Stimulated activated CD8-positive, alpha-beta memory T cell treated with anti-CD3 and anti-CD28 coated beads, Interleukin-4, amount 100 ng/mL, for 1 hour (primary cell): Measurements from ENCODE around the gene ELOB.

Source experiments
- DNase-seq, 2 donors: peaks; one replicate each; pipeline ENCODE4 v3.0.0-alpha.2; 2020; ENCODE audit warnings: low read depth in 2 of 2, low spot score in 1 of 2

Gene ELOB

GRCh38 chr16:2751577-2752034 lies 25.5 kb downstream of the ELOB start:
- DNase-seq = no peak

- DNase-seq = no peak
Measured at GRCh38 chr16:2749936-2750335, 27.1 kb downstream of the ELOB start.

- DNase-seq = no peak
Measured at GRCh38 chr16:2749476-2749875, 27.6 kb downstream of the ELOB start.

DNA sequence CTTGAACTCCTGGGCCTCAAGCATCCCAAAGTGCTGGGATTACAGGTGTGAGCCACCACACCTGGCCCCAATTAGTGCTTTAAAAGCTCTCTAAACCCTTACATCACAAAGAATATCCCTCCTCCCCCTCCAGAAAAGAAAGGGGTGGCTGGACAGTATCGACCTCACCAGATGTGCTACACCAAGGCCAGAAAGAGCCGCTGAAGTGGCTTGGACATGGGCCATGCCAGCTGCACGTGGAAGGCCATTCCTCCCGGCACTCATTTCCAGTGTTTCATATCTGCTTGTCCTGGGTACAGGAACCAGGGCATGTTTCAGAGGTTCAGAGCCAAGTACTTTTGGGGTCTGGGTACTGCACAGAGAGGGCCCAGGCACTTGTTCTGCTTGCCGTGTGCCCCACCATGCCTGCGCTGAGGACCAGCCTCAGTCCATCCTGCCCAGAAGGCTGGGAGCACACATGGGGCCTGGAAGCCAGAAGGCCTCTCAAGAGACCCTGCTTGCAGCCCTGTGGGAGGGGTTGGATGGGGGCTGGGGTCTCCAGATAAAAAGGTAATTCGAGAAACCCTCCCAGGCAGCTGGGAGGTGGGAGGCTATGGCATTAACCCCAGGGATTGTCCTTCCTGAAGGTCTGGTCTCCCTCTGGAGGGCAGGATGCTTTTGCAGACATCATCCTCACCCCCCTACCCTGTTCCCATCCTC lies 28.2 kb downstream of the ELOB start:
- no peak for DNase-seq

GRCh38 chr16:2745961-2746360 lies 31.1 kb downstream of the ELOB start:
- no peak for DNase-seq

GRCh38 chr16:2745116-2745890 lies 31.8 kb downstream of the ELOB start:
- DNase-seq = no peak

DNA sequence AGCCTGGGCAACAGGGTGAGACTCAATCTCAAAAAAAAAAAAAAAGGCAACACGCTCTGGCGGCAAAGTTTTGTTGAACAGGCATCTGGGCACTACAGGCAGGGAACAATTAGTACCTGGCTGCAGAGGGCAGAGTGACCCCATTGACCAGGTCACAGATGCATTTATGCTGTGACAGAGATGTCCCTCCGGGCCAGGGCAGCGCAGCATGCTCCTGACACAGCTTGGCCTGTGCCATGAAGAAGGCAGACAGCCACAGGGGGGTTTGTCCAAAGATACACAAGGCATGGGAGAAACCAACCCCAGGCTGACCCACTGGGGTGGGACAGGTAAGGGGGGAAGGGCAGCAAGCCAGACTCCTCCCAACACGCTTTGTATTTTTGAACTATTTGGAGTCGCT lies 32.4 kb downstream of the ELOB start:
- DNase-seq = no peak

DNA sequence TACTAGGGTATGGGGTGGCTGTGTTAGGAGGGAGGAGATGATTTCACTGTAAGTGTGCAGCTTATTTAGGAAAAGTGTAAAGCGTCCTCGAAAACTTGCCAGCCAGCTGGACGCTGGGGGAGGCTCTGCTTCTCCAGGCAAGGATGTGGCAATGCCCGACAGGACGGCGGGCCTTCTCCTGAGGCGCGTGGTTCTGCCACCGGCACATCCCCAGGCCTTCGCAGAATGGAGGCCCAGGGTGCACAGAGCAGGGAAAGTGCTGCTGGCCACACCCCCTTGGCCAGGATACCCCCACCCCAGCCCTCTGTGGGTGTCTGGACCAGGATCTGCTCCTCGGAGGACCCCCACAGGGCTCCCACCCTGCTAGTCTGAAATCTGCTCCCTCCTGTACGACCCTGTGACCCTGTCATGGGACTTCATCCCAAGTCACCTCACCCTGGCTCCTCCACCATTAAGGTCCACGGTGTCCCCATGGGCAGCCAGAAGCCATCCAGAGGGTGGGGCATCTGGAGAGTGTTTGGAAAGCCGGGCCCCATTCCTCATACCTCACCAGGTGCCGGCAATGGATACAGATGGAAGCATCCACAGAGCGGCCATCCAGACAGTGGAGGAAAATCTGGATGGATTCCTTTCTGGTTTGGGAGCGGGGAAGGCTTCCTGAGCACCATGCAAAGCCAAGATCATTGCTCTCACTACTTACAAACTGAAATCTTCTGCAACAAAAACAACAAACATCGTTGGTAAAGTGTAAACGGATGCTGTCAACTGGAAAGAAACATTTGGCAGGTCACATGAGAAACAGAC lies 33.9 kb downstream of the ELOB start:
- DNase-seq = no peak

GRCh38 chr16:2742323-2743006 lies 34.6 kb downstream of the ELOB start:
- DNase-seq = no peak

- no peak for DNase-seq
Measured at GRCh38 chr16:2741168-2741567, 35.9 kb downstream of the ELOB start.

- no peak for DNase-seq
Measured at GRCh38 chr16:2740476-2740875, 36.6 kb downstream of the ELOB start.

GRCh38 chr16:2739625-2740430 lies 37.3 kb downstream of the ELOB start:
- no peak for DNase-seq

- no peak for DNase-seq
Measured at GRCh38 chr16:2738615-2739014, 38.5 kb downstream of the ELOB start.

GRCh38 chr16:2737895-2738418 lies 39.1 kb downstream of the ELOB start:
- DNase-seq = no peak

- DNase-seq = no peak
Measured at GRCh38 chr16:2737238-2737605, 39.9 kb downstream of the ELOB start.

DNA sequence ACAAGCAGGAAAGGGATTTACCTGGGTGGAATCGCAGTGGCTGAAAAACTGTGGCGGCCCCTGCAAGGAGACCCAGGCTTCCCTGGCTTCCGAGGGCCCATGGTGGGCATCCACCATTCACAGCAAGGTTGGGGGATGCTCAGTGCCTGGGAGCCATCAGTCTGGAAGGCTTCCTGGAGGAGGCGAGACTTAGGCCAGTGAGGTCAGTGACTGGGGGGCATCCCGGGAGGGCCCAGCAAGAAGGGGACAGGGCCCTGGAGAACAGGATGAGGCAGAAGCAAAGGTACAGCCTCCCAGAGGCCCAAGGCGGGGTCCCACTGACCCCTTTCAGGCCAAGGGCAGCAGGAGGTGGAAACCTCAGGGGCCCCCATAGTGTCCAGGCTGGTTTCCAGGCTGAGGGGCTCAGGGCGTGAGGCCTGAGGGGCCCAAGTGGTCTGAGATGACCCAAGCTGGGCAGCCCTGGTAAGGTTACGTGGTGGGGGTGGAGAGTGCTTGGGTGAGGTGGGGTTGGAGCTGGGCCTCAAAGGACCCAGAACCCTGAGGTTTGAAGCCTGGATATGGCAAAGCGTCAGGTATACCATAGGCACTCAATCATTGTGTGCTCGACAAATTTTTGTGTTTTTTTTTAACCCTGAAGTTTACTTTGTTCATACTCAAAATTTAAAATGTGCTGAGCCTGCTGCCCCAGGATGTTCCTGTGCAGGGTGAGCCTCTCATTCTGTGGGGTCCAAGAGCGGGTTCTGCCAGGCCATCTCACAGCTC lies 40.4 kb downstream of the ELOB start:
- no peak for DNase-seq

DNA sequence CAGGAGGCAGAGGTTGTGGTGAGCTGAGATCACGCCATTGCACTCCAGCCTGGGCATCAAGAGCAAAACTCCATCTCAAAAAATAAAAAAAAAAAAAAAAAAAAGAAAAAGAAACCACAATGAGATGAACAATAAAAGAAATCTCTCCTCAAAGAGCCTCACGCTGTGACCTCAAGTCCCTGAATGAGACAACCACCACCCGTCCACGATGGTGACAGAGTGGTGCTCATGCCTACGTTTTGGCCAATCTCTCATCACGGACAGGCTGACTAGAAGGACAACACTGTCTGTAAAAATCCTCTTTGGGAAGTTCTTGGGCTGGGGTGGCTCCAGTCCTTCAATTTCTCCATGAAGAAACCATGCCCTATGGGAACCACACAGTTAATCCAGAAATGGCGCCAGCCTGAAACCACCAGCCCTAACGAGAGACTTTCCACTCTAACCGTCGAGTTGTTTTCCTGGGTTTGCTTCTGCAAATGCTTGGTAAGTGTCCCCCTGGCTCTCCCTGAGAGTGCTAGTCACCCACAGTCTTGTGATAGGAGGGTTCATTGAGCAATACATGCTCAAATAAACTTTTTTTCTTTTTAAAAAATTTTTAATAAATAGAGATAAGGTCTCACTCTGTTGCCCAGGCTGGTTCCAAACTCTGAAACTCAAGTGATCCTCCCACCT lies 42.1 kb downstream of the ELOB start:
- no peak for DNase-seq

DNA sequence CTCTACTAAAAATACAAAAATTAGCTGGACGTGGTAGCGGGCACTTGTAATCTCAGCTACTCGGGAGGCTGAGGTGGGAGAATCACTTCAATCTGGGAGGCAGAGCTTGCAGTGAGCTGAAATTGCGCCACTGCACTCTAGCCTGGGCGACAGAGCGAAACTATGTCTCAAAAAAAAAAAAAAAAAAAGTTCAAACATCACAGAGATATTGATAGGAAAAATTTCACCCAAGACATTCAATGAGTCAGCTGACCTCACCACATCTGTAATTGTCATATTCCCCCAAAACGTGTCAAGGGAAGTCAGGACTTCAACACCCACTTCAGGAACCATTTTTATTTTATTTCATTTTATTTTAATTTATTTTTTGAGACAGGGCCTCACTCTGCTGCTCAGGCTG lies 49.0 kb downstream of the ELOB start:
- no peak for DNase-seq

- no peak for DNase-seq
Measured at GRCh38 chr16:2726923-2727322, 50.2 kb downstream of the ELOB start.
